Measurements from ENCODE around the gene FOXA1. TPM values are rescaled to one million over a fixed set of nuclear protein-coding genes. Genes with fewer than 3 reads are reported as not detected.

Gene FOXA1
- total RNA-seq, 1 experiment from 2014 or later = 4.3 TPM

DNA sequence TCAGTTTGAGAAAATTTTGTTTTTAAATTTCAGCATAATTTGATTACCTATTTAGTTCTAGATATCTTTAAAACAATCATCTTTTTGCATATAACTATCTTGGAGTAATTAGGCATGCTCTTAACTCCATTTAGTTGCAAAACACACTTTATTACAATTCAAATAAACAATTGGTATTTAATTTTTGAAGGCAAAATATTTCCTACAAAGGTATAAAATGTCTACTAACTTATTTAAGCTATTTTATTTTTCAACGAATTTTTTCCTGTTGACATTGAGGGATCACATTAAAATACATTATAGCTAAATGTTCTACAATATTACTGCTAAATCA, 8.3 kb downstream of the FOXA1 start:
- Histone ChIP-seq H3K4me1 (ENCODE audit: insufficient read depth, low read length, poor library complexity, severe bottlenecking) (peaks cover 5% of the 10 kb centered on the region), H3K36me3 (ENCODE audit: insufficient read depth, low read length, poor library complexity, severe bottlenecking) (no peaks in the 10 kb centered on the region), H3K4me3 (ENCODE audit: low read depth, low read length, poor library complexity, severe bottlenecking) (no peak overlapping the region), H3K27ac (ENCODE audit: low read depth, low read length, poor library complexity, severe bottlenecking) (no peak overlapping the region), H3K27me3 (replicated peaks; ENCODE audit: insufficient read depth, low read depth, low read length, poor library complexity) (peaks cover 100% of the 10 kb centered on the region), H3K9me3 (ENCODE audit: low read depth, low read length, poor library complexity, severe bottlenecking) (no peaks in the 10 kb centered on the region)
- no TSS peak for BruUV-seq (replicated peaks)
- intact Hi-C loops (cut with micrococcal nuclease; ENCODE audit: unreplicated experiment) = no loop called here
- ChIA-PET CTCF (no interaction called here), POLR2A (ENCODE audit: low non-redundant PET) (no interaction called here)
- DNase-seq (ENCODE audit: low spot score) = no peak
- TF ChIP-seq EZH2 (IDR thresholded peaks at IDR 0.05; ENCODE audit: borderline replicate concordance, low read depth, low read length, poor library complexity, severe bottlenecking) = no peak
- no peak for TF ChIP-seq CTCF (conservative IDR thresholded peaks at IDR 0.05; ENCODE audit: low read depth, low read length)

- Histone ChIP-seq H3K4me1 (ENCODE audit: insufficient read depth, low read length, poor library complexity, severe bottlenecking) (peaks cover under 1% of the 10 kb centered on the region), H3K4me3 (ENCODE audit: low read depth, low read length, poor library complexity, severe bottlenecking) (no peak overlapping the region), H3K27ac (ENCODE audit: low read depth, low read length, poor library complexity, severe bottlenecking) (no peak overlapping the region), H3K27me3 (replicated peaks; ENCODE audit: insufficient read depth, low read depth, low read length, poor library complexity) (peaks cover 100% of the 10 kb centered on the region), H3K9me3 (ENCODE audit: low read depth, low read length, poor library complexity, severe bottlenecking) (no peaks in the 10 kb centered on the region), H3K36me3 (ENCODE audit: insufficient read depth, low read length, poor library complexity, severe bottlenecking) (no peaks in the 10 kb centered on the region)
- no peak for DNase-seq (ENCODE audit: low spot score)
- BruUV-seq (replicated peaks) = no TSS peak
- POLR2A ChIA-PET (ENCODE audit: low non-redundant PET) = no interaction called here
- intact Hi-C loops (cut with micrococcal nuclease; ENCODE audit: unreplicated experiment) = no loop called here
- TF ChIP-seq EZH2 (IDR thresholded peaks at IDR 0.05; ENCODE audit: borderline replicate concordance, low read depth, low read length, poor library complexity, severe bottlenecking) = no peak
- no peak for TF ChIP-seq CTCF (conservative IDR thresholded peaks at IDR 0.05; ENCODE audit: low read depth, low read length)
- CTCF ChIA-PET = no interaction called here
These were observed 8.9 kb downstream of the FOXA1 start for GRCh38 chr14:37585971-37586796.

GRCh38 chr14:37585101-37585511, 9.9 kb downstream of the FOXA1 start:
- no TSS peak for BruUV-seq (replicated peaks)
- no peak for DNase-seq (ENCODE audit: low spot score)

More at GRCh38 chr14:37585101-37585511, 9.9 kb downstream of the FOXA1 start:
- no peak for TF ChIP-seq CTCF (conservative IDR thresholded peaks at IDR 0.05; ENCODE audit: low read depth, low read length)
- POLR2A ChIA-PET (ENCODE audit: low non-redundant PET) = no interaction called here
- Histone ChIP-seq H3K4me1 (ENCODE audit: insufficient read depth, low read length, poor library complexity, severe bottlenecking) (no peaks in the 10 kb centered on the region), H3K9me3 (ENCODE audit: low read depth, low read length, poor library complexity, severe bottlenecking) (no peaks in the 10 kb centered on the region), H3K27ac (ENCODE audit: low read depth, low read length, poor library complexity, severe bottlenecking) (no peak overlapping the region), H3K36me3 (ENCODE audit: insufficient read depth, low read length, poor library complexity, severe bottlenecking) (no peaks in the 10 kb centered on the region), H3K4me3 (ENCODE audit: low read depth, low read length, poor library complexity, severe bottlenecking) (no peak overlapping the region), H3K27me3 (replicated peaks; ENCODE audit: insufficient read depth, low read depth, low read length, poor library complexity) (peaks cover 89% of the 10 kb centered on the region)
- intact Hi-C loops (cut with micrococcal nuclease; ENCODE audit: unreplicated experiment) = no loop called here
- CTCF ChIA-PET = interaction anchor here (0.6 kb wide), 1 partner anchor 318 kb away, joined by 3 read pairs; no protein-coding TSS in a partner anchor

Data from A673 (cell line).